GM19467 (cell line): Measurements from ENCODE around the gene MAPKBP1.
"Not testable (repeated sequence)": the region's sequence is repeated elsewhere in the genome, so short reads cannot be mapped to it uniquely, and the experiment has no call there.

Source experiments
- ATAC-seq: cut with Tn5 transposase; IDR thresholded peaks from one replicate; pipeline ENCODE4 v1.9.1; 2021; ENCODE audit warnings: mild to moderate bottlenecking, moderate library complexity; ENCODE audit not compliant: unreplicated experiment

Gene MAPKBP1, protein sequence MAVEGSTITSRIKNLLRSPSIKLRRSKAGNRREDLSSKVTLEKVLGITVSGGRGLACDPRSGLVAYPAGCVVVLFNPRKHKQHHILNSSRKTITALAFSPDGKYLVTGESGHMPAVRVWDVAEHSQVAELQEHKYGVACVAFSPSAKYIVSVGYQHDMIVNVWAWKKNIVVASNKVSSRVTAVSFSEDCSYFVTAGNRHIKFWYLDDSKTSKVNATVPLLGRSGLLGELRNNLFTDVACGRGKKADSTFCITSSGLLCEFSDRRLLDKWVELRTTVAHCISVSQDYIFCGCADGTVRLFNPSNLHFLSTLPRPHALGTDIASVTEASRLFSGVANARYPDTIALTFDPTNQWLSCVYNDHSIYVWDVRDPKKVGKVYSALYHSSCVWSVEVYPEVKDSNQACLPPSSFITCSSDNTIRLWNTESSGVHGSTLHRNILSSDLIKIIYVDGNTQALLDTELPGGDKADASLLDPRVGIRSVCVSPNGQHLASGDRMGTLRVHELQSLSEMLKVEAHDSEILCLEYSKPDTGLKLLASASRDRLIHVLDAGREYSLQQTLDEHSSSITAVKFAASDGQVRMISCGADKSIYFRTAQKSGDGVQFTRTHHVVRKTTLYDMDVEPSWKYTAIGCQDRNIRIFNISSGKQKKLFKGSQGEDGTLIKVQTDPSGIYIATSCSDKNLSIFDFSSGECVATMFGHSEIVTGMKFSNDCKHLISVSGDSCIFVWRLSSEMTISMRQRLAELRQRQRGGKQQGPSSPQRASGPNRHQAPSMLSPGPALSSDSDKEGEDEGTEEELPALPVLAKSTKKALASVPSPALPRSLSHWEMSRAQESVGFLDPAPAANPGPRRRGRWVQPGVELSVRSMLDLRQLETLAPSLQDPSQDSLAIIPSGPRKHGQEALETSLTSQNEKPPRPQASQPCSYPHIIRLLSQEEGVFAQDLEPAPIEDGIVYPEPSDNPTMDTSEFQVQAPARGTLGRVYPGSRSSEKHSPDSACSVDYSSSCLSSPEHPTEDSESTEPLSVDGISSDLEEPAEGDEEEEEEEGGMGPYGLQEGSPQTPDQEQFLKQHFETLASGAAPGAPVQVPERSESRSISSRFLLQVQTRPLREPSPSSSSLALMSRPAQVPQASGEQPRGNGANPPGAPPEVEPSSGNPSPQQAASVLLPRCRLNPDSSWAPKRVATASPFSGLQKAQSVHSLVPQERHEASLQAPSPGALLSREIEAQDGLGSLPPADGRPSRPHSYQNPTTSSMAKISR (N-terminal part only)

DNA sequence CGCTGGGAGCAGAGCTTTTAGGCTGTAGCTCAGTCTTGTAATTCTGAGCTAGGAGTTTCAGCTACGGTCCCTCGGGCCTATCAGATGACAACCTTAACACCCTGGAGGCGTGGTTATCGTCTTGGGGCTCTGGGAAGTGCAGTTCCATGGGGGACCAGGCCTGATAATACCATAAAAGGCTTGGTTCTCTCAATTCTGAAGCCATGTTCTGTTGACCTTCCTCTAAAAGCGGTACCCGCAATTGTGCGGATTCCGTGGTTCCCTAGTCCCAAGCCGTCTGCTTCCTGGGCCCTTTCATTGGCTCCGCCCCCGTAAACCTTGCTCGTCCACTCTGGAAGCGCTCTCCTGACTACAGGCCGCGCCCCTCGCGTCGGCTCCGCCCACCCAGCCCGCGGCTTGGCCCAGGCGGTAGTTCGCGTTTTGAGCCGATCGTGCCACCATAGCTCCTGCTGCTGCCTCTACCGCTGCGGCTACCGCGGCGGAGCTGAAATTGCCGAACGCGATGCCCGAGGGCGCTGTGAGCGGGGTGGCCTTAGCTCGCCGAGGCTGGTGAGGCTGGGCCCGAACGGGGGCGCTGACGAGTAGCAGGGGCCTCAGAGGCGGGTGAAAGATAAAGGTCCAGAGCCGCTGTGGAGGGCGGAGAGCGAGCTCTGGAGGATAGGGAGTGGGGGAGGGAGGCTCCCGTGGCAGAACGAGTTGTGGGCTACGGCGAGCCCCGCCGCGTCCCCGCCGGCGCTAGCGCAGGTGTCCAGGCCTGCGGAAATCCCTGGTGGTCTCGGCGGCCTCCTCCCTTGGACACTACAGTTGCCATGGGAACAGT, at the start of gene MAPKBP1:
Gene MAPKBP1, plus strand, starts transcription at position 423 of the 820 bp plus-strand sequence. CDS start 792 bp downstream, outside the sequence.
- ATAC-seq = peak; percentile 76

DNA sequence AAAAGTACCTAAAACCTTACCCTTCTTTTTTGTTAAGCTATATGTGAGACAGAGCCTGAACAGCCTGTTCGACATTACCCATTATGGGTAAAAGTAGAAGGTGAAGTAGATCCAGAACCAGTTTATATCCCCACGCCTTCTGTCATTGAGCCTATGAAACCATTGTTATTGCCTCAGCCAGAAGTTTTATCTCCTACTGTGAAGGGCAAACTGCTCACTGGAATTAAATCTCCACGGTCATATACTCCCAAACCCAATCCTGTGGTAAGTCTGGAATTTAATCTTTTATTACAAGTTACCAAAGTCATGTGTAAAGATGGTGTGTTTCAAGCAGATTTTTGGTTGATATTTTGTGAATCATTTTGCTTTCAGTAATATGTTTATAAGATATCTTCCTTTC, 47.1 kb upstream of the MAPKBP1 start:
- ATAC-seq = no peak

DNA sequence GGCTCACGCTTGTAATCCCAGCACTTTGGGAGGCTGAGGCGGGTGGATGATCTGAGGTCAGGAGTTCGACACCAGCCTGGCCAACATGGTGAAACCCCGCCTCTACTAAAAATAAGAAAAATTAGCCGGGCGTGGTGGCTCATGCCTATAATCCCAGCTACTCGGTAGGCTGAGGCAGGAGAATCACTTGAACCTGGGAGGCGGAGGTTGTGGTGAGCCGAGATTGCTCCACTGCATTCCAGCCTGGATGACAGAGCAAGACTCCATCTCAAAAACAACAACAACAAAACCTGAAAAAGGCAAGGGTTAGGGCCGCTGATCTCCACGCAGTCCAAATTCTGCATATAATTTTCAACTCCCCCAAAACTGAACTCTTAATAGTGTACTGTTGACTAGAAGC, 46.2 kb upstream of the MAPKBP1 start:
- ATAC-seq = not testable (repeated sequence)

DNA sequence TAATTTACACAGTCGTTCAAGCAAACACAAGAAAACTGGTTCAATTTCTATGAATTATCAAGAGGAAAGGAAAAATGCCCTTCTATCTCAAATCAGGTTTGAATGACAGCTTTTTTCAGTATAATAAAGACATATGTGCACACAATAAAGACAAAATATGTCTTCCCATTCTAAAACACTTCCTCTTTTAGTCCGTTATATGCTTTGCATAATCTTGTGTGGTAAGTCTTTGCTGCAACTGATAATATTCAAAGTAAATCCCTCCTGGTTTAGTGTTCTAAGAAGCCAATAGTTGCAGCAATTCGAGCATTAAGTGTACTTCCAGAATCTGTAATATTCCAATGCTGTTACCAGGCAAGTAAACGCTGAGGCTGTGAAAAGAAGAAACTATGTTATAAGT, 43.7 kb upstream of the MAPKBP1 start:
- no peak for ATAC-seq

DNA sequence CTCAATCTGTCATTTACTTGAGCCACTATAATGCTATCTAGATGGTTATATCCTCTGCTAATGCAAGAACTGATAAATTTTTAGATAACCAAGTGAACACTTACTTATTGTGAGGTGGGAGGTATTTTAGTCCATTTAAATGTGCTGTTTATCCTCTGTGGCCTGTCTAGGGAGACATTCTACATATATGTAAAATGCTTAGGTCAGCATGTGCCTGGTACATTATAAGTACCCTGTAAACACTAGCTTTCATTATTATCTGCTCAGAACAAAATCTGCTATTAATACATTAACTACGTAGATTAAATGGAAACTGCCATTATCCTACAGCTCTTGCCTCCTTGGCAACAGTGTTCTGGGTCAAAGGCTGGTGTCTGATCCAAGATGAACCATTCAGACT, 41.8 kb upstream of the MAPKBP1 start:
- ATAC-seq = no peak

DNA sequence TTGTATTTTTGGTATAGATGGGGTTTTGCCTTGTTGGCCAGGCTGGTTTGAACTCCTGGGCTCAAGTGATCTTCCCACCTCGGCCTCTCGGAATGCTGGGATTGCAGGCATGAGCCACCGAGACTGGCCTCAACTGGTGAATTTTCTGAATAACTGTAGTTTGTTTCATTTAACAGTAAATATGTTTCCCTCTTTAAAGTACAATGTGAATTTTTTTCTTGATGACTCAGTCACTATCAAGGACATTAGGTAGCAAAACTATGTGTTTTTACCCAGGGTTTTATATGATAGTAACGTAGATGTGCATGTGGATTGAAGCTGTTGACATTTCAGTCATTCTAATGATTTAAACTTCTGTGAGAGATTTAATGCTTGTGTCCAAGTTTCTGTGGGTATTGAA, 40.2 kb upstream of the MAPKBP1 start:
- ATAC-seq = no peak

DNA sequence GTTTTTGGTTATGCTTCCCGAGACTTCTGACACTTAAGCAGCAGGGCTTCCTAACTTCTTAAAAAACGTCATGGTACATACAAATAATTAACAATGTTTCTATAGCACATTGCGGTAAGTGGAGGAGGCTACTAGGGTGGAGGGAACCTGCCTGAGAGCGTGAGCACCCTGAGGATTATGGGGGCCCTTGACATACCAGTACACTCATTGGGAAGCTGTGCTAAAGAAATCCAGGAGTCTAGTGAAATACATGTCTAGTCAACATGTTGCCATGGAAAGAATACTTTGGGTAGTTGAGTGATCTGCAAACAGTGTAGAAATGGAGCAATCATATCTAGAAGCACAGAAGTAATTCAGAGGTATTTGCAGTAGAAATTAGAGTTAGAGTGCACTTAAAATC, 39.2 kb upstream of the MAPKBP1 start:
- ATAC-seq = no peak

DNA sequence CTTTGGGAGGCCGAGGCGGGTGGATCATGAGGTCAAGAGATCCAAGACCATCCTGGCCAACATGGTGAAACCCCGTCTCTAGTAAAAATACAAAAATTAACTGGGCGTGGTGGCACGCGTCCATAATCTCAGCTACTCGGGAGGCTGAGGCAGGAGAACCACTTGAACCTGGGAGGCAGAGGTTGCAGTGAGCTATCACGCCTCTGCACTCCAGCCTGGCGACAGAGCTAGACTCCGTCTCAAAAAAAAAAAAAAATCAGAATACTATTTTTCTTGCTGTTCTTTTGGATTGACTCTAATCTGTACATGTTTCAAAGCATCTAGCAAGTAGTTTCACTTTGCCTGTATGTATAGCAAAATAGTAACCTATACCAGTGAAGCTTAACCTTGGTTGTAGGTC, 38.8 kb upstream of the MAPKBP1 start:
- ATAC-seq = not testable (repeated sequence)

DNA sequence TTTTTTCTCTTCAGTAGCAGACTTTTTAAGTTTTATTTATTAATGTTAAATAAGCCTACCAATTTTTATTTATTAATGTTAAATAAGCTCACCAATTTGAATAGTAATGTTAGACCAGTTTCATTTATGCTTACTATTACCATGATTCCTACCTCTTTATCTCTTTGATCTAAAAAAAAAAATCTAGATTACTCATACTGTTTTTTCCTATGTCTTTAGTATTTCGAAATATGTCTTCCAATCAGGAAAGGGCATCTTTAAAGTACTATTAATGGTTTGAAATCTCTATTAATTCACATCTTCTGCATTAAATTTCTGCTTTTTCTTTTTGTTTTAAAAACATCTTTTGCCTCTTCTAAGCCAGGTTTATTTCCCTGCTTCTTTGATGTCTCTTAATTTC, 27.5 kb upstream of the MAPKBP1 start:
- no peak for ATAC-seq

DNA sequence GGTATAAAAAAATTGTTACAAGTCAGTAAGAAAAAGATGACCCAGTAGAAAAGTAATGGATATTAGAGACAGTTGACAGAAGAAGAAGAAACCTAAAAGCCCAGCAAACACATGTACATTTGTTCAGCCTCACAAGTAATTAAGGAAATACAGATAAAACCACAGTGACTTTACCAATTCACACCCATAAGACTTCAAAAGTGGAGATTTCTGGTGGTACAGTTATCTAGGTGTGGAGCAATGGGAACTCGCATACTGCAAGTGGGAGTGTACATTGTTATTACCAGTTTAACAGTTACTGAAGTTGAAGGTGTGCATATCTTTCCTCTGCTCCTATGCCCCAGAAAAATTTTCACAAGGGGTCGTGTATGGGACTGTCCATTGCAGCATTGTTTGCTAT, 18.1 kb upstream of the MAPKBP1 start:
- no peak for ATAC-seq

DNA sequence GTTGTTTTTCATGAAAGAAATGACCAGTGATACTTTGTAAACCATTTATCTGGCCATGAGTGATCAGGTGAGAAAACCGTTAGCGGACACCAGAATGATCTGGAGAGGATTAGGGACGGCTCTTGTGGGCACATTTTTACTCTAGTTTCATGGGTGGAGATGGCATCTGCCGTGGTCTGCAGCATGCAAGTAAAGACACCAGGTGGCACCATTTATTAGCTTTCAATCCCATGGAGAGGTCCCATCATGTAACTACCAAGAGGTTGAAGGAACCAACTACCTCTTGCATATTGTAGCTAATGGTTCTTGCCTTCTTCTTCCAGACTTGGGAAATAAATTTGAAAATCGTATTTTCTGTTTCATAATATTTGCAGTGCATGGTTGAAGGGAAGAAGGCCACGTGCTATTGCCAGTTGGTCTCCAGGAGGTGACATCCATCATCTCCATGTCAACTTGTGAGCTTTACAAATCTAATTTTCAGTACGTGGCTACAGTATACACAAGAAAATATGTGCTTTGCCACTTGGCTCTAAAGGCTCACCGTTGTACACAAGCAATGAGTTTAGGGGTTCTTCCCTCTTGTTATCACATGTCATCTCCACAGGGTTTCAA, 1.5 kb upstream of the MAPKBP1 start:
- ATAC-seq = no peak

DNA sequence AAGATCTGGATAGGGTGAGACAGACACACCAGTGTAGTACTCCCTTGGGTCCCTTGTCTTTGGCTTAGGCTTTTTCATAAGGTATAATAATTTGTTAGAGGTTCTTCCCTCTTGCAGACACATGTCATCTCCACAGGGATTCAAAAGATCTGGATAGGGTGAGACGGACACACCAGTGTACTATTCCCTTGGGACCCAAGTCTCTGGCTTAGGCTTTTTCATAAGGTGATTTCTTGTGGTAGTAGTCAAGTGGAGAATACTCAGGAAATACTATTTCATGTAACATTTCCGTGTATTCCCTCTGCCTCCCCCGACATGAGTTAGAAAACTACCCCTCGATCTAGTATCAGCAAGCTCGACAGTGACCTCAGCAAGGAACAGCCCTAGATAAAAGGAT, 954 bp upstream of the MAPKBP1 start:
- ATAC-seq = no peak

DNA sequence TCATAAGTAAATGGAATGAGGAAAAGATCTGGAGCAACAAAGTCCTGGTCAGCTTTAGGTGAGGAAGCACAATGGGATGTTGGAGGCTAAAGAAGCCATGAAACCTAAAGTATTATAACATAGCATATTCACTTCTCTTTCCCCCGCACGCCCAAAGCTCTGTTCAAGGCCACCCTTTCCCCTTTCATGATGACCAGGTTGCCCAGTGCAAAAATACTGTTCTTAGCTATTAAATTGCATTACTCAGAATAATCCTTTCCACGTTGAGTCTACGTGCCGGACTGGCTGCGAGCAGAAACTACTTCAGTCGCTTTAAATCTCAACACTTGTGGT, 589 bp upstream of the MAPKBP1 start:
- ATAC-seq = peak; percentile 2

DNA sequence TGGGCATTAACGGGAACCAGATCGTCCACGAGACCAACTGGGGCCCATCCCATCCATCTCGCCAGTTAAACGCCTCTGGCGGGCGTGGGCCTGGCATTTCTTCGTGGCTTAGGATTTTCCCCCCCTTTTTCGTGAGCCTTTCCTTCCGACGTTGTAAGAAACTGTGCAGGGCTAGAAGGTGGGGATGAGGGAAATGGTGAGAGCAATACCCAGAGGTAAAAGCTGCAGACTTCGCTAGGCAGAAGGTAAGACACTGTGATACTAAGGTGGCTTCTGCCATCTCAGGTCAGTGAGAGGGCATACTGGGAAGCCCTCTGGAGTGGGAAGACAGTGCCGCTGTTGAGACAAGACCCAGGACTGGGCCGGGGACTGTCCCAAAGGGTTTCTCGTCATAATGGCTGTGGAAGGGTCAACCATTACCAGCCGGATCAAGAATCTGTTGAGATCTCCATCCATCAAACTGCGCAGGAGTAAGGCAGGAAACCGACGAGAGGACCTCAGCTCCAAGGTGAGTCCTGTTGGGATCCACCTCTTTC, 666 bp downstream of the MAPKBP1 start:
- no peak for ATAC-seq

DNA sequence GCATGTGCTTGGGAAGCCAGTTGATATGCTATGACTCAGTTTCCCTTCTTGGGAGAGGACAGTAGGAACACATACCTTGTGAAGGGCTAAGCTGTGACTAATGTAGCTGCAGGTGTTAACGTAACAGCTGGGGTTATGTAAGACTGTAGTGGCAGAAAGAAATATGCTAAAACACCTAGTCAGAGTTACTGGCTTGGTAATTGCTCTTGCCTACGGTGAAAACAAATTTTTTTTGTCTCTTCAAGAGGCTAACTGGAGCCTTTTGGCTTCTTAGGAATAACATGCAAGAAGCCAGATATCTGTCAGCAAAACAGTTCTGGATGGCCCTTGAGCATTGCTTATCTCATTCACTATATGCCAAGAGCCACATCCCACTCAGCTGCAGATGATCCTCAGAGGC, 1.4 kb downstream of the MAPKBP1 start:
- no peak for ATAC-seq

DNA sequence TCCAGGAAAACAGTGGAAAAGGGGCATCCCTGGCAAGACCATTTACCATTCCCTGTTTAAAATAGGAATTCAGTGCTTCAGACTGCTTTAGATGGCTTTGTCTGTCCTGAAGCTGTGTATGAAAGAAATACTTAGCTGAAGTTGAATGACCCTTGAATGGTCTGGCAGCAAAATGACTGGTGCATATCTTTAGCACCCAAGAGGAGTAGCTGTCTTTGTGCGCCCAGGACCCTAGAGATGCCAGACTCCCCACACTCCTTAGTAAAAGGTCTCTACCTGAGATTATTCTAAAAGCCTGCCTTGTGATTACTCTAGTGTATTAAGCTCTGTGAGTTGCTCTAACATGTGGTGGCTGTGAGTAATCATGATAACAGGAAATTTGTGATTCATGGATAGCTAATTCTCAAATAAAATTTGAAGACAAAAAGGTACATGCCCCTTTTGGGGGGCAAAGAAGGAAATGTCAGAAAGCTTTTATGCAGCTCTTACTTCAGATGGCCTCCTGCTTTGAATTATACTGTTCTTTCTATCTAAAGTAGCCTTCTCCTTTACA, 3.2 kb downstream of the MAPKBP1 start:
- no peak for ATAC-seq

DNA sequence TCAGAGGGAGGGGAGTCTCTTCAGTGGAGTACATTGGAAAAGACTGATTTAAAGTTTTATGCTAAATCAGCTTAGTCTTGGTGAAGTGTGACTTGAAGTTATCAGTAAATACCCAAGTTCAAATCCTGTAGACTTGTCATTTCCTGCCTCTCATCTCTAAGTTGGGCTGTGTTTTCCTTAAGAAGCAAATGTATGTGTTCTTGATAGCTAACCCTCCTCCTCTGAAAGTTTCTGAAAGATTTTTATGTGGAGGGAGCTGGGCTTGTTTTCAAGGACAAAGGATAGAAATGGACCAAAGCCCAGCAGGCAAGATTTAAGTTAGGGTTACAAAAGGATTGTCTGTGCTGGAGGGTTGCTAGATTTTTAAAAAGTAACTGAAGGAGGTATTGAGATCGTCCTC, 4.2 kb downstream of the MAPKBP1 start:
- no peak for ATAC-seq

DNA sequence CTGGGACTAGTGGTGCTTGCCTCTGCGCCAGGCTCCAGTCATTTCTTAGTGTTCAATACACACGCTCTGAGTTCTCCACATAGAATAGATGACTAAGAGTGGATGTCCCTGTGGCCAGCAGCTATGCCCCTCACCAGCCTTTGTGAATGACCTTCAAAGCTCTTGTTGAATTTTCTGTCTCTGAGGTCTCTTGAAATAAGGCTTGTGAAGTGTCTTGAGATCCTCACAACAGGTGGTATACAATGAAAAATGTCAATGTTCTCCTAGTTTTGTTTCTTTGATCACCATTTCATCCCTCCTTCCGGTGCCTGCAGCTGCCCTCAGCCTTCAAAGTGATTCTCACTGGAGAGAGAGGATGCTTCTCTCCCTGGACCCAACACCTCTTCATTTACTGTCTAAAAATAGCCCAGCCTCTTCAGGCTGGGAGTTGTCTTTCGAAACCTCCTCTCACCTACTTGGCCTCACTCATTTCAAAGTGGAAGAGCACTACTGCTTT, 5.4 kb downstream of the MAPKBP1 start:
- ATAC-seq = no peak

DNA sequence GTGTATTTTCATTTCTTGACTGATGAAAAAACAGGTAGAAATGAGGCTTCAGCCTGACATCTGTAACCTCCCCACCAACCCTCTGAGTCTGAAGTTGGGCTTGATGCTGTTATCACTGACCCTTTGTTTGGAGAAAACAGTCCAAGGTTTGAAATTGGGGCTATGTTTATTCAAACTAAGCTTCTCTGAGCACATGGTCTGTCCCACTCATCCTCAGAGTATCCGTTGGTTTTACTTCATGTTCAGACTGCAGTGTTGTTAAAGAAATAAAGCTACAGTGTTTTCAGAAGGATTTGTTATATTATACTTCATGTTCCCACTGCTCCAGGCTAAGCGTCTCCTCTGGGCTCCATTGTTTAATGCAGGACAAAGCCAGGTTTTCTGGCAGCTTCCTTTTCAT, 6.0 kb downstream of the MAPKBP1 start:
- ATAC-seq = no peak
